ENCODE results near the gene PDE1A.

GRCh38 chr2:182415771-182416170 lies 11.1 kb downstream of the PDE1A start:
- no peak for TF ChIP-seq CTCF (conservative IDR thresholded peaks at IDR 0.05)
- TF ChIP-seq EZH2 (IDR thresholded peaks at IDR 0.05; ENCODE audit: low read depth): no peak
